GM21576 (cell line): ENCODE measurements around the gene PCK1.

Source experiments
- ATAC-seq: cut with Tn5 transposase; IDR thresholded peaks from one replicate; pipeline ENCODE4 v1.9.1; 2021; ENCODE audit warnings: mild to moderate bottlenecking, moderate library complexity; ENCODE audit not compliant: unreplicated experiment

The PCK1 gene

DNA sequence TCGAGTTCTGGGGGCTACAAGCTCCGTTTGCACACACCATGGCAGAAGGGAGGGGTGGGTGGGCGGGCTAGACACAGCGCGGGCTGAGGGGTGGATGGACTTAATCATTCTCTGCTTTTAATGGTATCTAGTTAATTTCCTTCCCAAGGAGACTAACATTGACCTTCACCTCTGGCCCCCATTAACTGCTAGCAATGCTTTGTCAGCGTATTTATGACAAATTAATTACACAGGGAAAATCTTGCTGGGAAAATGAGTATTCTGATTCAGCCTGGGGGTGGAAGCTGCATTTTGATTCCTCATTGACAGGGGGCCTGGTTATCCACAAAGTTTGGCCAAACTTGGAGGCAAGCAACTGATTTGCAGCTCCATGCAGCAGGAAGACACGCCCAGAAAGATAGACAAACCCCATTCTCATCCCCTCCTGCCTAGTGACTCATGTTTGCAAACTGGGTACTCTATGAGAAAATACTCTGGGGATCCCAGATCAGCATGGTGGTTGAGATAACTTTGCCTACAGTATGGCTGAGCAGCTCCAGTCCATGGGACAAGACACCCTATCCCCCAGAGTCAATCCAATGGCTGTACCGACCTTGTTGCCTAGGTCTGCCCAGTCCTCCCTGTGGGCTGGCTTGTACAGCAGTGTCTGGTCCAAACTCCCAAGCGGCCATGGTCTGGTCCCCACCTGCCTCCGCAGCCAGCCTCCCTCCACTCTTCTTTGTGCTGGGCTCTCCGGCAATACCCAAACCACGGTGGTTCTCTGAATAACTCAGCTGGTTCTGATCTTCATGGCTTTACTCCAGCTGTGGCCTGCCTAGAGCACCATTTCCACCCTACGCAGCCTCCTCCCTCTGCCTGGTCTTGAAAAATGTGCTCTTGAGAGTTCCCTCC is 39.7 kb downstream of the PCK1 start:
- ATAC-seq = no peak

DNA sequence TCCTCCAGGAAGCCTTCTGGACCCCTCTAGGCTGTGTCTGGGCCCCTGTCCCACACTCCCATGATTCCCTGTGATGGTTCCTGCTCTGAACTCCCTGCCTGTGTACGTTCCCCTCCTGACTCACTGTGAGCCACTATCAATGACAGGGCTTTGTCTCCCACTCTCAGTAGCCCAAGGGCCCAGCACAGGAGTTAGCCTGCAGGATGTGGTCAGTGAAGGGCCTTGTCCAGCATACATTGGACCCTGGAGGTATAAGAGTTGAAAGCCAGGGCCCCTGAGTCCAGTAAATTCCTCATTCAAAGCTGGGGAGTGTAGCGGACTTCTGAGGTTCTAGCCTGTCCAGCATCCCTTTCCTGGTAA is 40.3 kb downstream of the PCK1 start:
- no peak for ATAC-seq

DNA sequence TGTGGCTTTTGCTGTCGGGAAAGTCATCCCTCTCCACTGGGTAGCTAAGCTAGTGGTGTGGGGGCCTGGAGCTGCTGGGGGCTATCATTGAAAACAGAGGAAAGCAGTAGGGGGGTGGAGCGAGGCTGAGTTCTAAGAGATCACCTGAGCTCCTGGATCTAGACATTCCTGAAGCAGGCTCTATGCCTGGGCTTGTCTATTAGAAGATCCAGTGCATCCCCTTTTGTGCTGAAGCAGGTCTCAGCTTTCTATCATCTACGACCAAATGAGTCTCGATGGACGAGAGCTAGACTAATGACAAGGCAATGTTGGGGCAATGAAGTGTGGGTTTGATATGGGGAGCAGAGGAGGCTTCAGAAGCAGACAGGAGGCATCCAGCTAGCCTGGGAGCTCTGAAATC is 40.8 kb downstream of the PCK1 start:
- no peak for ATAC-seq

DNA sequence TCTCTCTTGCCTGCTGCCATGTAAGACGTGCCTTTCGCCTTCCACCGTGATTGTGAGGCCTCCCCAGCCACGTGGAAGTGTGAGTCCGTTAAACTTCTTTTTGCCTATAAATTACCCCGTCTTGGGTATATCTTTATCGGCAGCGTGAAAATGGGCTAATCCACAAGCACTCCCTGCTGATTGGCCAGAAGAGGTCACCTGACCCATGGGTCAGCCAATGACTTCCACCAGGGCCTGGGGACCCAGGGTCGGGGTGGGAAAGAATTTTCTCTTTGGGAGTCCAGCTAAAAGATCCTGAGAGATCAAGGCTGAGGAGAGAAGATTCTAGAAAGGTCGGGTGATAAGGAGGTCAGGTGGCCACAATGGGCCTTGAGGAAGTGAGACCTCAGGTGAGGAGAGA is 42.2 kb downstream of the PCK1 start:
- no peak for ATAC-seq

DNA sequence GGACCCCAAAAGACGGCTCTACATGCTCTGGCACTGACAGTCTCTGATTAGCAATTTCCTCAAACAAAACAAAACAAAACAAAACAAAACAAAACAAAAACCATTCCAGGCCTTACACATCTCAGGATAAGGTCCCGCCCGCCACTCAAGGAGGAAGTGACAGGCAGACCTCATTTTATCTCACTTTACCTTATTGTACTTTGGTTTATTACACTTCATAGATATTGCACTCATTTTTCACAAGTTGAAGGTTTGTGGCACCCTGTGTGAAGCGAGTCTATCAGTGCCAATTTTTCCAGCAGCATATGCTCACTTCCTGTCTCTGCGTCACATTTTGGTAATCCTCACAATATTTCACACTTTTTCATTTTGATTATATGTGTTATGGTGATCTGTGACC is 44.1 kb downstream of the PCK1 start:
- no peak for ATAC-seq

DNA sequence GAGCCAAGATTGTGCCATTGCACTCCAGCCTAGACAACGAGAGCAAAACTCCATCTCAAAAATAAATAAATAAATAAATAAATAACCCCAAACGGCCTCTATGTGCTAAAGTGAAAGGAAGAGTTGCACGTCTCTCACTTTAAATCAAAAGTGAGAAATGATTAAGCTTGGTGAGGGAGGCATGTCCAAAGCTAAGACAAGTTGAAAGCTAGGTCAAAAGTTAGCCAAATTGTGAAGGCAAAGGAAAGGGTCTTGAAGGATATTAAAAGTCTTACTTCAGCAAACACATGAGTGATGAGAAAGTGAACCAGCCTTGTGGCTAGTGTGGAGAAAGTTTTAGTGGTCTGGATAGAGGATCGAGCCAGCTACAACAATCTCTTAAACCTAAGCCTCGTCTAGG is 45.0 kb downstream of the PCK1 start:
- ATAC-seq = no peak

DNA sequence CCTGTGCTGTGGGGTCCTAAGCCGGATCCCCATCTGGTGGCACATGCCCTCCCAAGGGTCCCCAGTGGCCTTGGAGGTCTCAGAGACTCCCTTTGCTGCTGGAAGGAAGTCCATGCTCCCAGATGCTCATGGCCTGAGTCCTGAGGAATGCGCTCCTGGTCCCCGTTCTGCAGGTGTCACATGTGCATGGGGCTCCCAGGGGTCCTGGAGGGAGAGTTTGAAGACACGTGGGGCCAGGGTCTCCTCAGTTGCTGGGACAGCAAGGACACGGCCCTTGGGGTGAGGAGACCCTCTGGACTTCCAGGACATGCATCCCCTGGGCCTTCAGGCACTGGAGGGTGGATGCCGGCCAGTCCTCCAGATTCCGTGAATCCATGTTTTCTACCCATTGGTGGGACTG is 47.6 kb downstream of the PCK1 start:
- no peak for ATAC-seq

DNA sequence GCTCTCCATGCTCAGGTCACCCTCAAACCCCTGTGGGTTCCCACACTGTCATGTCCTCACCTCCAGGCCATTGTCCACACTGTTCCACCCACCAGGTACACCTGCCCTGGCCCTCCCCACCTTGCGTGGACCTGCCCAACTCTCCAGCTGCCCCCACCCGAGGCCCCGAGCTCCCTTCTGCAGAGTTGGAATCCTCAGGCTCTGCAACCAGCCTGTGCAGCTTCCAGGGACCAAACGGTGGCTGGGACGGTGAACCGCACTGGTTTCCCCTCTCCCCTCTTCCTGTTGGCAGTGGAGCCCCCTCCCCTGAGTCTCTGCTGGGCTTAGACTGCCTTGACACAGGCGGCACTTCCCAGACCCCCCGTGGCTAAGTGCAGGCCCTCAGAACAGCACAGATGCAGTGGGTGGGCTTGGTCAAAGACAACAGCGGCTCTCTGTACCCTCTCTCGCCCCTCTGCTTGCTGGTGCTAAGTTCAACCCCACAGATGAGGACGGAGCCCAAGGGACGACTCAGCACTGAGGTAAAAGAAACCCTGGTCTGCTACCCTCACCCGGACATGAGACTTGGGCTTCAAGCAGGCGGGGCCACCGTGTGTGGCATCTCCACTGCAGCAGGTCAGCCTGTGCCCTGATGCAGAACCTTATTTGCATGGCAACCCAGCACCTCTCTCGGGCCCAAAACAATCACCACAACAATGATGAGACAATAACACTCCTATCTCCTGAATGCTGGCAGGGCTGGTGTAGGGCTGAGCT is 48.4 kb downstream of the PCK1 start:
- ATAC-seq = no peak

DNA sequence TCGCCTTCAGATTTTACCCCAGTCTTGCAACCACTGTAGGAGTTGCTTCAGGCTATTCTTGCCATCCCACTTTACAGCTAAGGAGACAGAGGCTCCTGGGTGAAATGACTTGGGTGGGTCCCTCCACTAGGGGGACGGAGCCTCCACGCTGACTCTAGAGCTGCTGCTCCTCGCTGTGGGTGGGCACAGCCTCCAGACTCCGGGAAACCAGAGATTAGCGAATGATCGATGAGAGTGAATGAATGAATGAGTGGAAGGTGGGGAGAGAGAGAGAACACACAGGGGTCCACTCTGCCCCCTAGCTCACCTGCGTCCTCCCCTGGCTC is 48.9 kb downstream of the PCK1 start:
- no peak for ATAC-seq

DNA sequence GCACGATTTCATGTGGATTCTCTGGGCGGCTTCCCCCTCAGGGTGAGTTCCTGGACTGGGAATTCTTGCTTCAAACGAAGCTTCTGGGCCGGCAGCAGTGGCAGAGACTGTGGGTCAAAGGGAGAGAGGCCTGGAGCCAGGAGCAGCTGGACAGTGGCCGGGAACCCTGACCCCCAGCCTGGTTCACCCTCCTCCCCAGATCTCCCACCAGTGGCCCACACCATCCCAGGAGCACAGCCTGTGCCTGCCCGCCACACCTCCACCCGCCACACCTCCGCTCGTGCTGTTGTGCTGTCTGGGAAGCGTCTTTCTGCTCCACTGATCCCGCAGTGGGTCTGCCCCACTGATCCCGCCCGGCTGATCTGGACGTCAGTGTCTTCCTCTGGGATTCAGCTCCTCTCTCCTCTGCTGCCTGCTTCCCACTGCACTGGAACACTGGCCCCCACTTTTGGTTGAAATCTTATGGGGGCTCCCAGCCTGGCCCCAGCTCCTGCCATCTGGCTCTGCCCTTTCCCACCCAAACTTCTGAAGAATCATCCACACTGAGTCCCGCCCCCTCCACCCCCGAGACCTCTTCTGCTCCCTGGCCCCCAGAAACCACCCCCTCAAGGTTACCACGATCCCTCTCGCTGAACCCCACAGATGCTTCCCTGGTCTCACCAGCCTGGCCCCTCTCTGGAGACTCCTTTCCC is 49.5 kb downstream of the PCK1 start:
- ATAC-seq = no peak

DNA sequence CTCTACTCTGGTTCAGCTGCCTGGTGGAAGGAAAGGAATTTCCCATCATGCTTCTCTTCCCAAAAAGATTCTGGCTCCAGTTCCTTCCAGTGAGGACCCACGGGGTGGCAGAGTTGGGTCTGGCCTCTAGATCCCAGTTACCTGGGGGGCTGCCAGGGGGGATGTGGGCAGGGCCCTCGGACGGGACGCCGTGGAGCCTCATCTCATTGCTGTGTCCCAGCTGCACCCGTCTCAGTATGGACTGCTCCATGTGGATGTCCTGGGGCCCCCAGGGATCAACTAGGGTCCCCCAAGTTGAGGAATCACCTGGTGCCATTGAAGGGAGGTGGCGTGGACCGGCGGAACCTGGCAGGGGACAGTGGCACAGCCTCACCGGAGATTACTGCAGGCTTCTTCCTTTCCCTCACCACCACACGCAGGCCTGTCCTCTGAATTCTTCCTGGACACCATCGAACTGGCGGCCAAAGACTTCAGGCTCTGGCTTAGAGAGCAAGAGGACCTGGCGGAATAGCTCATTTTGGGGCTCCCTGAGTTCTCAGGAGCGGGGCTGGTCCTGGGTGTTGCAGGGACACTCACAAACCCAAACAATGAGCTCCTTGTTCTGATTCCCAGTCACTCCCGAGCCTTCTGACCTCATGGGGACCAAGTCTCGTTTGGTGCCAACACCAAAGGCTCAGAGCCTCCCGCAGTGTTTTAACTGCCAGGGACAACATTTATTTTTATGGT is 50.8 kb downstream of the PCK1 start:
- no peak for ATAC-seq

DNA sequence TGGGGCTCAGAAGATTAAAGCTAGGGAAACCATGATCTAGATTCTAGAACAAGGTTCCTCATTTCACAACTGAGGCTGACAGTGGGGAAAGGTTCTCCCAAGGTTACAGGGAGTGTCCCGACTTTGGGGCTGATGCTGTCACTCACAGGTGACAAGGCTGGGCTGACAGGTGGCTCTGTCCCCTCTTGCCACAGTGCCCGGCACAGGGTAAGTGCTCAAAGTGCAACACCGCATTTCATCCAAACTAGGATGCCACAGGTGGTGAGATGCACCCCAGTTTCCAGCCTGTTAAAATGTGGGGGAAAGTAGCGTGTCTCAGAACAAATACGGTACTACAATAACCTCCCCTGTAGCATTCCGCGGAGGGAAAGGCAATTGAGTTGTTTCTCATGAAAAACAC is 51.5 kb downstream of the PCK1 start:
- no peak for ATAC-seq

DNA sequence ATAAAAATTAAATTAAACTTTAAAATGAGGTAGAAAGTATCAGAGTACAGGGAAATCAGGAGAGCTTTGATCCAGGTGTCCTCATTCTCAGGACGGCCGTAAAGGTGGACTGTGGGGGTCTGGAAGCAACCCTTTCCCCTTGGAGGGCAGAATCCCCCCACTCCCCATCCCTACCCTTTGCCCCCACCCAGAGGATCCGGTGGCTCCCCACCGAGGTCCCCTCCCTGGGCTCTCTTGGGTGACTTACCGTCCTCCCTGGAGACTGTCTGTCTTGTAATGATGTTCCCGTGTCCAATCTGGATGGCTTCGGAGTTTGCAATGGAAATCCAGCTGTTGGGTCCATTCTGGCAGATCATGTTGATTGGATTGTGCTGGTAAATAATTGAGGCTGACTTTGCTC is 52.0 kb downstream of the PCK1 start:
- ATAC-seq = no peak

DNA sequence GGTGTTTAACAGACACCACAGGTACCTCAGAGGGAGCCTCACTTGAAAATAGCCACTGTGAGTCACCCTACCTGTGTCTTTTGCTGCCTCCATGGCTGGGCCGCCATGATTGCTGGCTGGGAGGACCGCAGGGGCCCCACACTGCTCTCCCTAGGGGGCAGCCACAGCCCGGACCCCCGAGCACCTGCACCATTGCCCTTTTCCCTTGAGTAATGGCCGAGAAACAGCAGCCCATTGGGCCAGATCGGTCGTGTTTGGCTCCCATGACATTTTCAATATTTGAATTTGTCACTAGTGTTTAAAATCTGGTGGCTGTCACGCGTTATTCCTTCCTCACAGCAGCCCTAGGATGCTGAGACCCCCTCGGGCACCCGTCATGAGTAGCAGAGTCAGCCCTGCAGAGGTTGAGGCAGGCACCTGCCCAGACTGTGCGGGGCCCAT is 52.6 kb downstream of the PCK1 start:
- ATAC-seq = no peak

DNA sequence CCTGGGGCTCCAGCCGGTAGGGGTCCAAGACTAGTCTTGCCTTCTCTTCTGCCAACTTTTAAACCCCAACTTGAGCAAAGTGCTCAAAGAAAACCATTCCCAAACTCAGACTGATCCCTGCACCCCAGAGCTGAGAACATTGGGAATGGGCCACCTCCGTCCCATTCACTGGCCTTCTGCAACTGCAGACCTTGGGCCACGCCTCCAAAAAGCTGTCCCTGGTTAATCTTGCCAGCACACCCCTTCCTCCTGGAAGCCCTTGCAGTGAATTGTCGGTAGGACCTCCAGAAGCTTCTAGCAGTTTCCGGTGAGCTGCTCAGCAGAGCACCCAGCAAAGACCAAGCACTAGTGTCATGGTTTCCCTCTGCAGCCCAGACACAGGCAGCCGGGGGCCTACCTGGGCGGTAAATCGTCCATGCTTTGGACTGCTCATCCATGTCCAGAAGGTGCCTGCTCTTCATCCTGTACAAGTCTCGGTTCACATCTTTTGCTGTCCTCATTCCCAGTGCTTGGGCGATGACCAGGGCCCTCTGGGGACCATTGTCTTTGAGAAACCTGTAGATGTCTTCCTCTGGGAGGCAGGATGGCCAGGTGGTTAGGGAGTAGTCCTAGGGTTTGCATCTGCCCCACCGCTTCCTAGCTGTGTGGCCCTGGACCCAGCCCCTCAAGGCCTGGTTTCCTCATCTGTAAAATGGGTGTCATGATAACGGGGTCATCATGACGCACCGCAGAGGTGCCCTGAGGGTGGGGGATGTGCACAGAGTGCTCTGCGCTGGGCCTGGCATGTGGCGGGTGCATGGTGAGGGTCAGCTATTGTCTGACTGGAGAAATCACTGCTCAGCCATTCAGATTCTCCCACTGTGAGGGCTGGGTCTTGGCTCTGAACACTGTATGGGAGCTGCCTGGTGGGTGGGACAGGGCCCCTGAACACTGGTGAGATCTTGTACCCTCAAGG is 53.9 kb downstream of the PCK1 start:
- no peak for ATAC-seq

DNA sequence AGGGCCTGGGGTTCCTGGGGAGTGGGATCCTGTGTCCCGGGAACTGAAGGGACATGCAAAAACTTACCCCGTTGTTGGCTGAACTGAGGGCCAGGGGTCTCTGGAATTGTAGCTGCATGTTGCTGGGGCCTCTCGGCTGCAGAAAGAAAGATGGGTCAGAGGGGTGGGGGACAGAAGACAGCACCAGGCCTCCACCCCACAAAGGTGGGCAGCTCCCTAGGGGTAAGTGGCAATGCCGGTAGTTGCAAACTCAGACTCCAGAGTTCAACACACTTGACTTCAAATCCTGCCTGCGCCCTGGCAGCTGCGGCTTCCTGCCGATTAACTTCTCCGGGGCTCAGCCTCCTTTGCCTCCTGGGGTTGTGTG is 54.5 kb downstream of the PCK1 start:
- ATAC-seq = no peak

DNA sequence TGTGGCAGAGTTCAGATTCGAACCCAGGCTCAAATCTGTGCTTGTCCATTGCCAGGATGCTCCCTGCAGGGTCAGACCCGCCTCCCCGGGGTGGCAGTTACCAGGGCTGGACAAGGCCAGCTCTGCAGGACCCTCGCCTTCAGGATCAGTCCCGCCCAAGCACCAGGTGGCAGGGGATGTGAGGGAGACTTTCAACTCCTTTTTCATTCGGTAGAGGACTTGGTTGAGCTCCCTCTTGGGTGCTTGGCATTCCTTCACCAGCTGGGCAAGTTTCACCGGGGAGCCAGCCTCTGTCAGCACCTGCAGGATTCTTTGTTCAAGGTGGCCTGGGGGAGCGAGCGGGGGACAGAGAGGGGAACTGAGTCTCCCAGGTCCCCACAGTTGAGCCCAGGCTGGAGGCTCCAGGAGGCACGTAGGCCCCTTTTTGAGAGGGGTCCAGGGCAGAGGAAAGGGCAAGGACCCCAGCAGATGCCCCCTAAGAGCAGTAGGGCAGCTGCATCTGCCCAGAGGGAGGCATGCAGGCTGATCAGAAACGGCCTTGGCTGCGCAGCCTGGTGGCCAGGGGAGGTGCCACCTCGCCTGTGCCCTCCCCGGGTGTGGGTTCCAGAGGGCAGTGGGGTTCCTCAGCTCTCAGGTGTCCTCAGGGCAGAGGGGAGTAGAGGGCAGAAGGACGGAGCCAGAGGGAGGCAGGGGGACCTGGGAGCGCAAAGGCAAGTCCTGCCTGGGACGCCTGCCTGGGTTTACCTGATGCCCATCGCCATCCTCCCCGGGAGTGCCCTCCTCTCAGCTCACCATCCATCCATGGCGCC is 55.4 kb downstream of the PCK1 start:
- ATAC-seq = no peak

DNA sequence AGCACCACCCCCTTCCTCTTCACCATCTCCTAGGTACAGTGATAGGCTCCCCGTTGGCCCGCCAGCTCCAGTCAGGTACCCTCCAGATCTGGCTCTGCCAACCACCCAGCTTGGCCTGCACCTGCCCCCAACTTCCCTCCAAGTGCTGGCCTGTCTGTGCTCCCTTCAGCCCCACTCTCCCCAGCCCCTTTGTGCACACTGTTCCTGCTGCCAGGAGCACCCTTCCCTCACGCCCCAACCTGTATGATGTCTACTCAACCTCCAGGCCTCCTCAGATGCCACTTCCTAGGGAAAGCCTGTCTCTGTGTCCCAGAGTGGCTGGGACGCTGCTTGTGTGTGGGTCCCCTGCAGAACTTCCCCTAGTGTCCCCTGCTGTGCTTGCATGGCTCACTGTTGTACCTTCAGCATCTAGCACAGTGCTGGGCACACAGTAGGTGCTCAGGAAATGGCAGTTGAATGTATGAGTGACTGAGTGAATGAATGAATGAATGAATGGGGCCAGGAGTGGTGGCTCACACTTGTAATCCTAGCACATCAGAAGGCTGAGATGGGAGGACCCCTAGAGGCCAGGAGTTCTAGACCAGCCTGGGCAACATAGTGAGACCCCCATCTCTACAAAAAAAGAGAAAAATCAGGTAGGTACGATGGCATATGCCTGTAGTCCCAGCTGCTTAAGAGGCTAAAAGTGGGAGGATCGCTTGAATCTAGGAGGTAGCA is 56.3 kb downstream of the PCK1 start:
- ATAC-seq = no peak
